Subcutaneous adipose tissue (tissue), 4 donors: Measurements from ENCODE around the gene CTDSPL. TPM values are rescaled to one million over a fixed set of nuclear protein-coding genes. Genes with fewer than 3 reads are reported as not detected.

Source experiments
- total RNA-seq, 4 donors: library from RNA; depleted of rRNA; stranded (reverse); fragments of >200 nt; gene quantifications; one replicate each; pipeline ENCODE4 v1.1.0, GENCODE V29; 2016
- TF ChIP-seq, protein P1 (sequence below): fragments of 450-650 bp; IDR thresholded peaks from one replicate; pipeline ENCODE4 v1.5.1; 2016; ENCODE audit warnings: low read depth, mild to moderate bottlenecking, control low read depth, antibody characterized with exemption, moderate library complexity

CTDSPL gene
- total RNA-seq, 4 donors from 2014 or later, result 29.0 to 34.8 (median 30.1) TPM

DNA sequence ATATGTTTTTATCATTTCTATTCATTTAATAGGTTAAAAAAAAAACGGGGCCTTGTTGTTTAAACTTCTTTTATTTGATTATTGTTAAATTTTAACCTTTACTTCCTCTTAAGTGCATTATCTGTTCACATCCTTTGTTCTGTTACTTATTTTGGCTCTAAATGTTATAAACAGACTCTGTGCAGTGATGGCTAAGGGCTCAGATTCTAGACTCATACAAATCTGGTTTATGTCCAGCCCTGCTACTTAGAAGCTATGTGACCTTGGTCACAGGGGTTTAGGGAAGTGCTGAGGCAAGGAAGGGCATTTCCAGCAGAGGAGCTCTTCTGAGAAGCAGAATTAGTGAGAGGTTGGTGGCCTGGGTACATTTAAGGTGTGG, 73.6 kb downstream of the CTDSPL start:
- TF ChIP-seq, protein P1, sequence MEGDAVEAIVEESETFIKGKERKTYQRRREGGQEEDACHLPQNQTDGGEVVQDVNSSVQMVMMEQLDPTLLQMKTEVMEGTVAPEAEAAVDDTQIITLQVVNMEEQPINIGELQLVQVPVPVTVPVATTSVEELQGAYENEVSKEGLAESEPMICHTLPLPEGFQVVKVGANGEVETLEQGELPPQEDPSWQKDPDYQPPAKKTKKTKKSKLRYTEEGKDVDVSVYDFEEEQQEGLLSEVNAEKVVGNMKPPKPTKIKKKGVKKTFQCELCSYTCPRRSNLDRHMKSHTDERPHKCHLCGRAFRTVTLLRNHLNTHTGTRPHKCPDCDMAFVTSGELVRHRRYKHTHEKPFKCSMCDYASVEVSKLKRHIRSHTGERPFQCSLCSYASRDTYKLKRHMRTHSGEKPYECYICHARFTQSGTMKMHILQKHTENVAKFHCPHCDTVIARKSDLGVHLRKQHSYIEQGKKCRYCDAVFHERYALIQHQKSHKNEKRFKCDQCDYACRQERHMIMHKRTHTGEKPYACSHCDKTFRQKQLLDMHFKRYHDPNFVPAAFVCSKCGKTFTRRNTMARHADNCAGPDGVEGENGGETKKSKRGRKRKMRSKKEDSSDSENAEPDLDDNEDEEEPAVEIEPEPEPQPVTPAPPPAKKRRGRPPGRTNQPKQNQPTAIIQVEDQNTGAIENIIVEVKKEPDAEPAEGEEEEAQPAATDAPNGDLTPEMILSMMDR, result no peak

DNA sequence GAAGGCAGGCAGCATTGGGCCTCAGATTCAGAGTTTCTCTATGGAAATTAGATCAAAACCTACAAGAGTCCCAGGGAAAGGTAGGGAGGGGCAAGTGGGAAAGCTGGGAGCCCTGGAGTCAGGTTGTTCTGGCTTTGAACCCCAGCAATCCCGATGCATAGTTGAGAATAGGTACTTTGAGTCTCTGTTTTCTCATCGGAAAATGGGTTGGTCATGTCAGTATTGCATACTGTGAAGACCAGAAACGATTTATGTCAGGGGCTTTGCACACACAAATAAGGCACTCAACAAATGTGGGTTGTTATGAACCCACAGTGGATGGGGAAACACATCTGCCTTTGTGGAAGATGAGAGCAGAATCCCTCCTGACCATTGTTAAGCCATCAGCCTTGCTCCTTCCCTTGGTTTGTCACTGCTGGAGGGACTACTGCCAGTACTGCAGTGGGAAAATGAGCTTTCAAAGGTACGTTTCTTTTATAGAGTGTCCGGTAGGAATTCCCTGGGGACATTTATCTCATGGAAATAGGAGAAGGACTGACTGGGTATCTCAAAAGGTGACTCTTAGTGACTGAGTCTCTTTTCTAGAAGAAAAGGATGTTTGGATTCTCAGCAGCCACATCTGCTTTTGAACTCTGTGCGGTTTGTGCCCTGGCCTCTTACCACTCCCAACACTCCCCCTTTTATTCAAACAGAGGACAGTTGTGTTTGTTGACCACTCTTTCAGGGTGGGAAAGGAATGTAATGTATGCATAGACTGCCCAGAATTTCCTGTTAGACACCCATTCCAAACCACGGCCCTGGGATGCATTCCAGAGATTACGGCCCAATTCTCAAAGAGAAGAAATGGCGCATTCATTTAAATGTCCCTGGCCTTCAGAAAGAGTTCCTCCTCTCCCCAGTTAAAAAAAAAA, 74.3 kb downstream of the CTDSPL start:
- TF ChIP-seq, protein P1, result no peak

DNA sequence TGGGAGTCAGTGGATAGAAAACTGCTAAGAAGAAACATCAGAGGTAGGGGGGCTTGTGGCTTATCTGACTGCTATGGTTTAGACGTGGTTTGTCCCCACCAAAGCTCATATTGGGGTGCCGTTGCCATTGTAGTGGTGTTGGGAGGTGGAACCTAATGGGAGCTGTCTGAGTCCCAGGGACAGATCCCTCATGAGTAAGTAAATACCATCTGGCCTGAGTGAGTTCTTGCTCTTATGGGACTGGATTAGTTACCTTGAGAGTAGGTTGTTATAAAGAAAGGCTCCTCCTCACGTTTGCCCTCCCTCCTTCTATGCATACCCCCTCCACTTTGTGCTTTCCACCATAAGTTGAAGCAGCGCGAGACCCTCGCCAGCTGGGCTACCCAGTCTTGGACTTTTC, 75.5 kb downstream of the CTDSPL start:
- TF ChIP-seq, protein P1, result no peak

DNA sequence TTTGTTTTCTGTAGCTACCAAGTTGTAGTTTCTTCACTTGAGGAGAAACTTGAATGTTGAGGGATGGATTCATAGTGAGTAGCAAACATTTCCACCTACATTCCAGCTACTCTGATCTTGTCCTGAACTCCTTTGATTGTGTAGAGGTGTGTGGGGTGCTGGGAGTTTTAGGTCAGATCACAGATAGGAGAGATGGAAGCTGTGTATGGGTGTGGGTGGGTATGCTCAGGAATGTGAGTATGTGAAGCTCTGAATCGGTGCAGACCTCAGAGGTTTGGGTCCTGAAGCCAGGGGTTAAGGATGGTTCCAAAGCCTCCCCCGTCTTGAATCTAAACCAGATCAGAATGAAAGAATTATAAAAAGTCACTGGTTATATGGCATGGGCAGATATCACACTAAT, 76.3 kb downstream of the CTDSPL start:
- TF ChIP-seq, protein P1, result no peak

DNA sequence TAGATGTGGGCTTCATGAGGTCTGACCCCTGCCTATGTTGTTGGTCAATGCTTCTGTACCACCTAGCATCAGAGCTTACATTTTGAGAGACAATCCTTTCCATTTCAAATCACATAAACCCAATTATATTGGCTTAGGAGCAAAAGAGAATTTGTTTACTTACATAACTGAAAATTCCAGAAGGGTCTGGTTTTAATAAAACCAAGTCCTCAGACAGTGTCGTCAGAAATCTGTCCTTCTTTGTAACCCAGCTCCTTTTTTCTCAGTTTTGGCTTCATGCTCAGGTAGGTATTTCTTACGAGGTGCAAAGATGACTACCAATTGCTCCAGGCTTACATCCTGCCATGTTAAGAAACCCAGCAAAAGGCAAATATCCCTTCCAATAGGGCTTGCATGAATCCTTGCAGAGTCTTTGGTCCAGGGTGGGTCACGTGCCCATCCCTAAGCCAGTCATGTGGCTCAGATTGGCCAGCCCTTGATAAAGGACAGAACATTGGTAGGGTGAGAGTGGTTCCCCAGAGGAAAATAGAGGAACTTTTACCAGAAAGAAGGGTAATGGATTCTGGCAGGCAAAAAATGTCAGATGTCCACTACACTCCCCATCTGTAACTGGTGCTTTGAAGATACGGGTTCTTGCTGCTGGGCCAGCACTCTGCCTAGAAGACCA, 78.7 kb downstream of the CTDSPL start:
- TF ChIP-seq, protein P1, result no peak

DNA sequence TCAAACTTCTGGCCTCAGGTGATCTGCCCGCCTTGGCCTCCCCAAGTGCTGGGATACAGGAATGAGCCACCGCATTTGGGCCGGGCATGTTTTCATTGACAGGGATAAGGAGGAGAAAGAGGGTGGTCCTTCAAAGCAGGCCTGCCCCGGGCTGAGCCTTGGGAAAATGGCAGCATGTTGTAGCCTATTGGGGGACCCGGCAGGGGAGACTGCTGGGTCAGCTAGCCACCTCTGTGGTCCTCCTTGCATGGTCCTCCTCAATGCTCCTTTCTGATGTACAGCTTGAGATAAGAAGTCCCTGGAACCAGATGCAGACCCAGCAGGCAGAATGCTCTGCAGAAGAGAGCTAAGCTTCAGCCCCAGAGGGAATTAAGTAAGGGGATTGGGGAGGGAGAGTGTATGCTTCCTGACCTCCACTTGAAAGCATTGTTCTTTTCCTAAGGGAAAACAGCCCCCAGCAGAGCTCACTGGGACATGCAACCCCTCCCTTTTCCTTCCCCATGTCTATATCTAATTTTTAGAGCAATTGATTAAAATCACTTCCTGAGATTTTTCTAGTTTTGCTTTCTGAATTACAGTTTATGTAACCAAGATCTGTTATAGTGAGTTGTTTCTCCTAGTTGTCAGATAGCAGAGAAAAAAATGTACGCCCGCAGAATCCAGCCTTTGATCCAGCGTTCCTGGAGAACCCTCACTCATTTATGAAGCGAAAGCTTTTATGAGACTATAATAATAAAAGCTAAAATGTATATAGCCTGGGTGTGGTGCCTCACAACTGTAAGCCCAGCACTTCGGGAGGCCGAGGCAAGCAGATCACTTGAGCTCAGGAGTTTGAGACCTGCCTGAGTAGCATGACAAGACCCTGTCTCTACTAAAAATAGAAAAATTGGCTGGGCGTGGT, 80.2 kb downstream of the CTDSPL start:
- TF ChIP-seq, protein P1, result no peak
